Right hindlimb (tissue), 1 donor: ENCODE results near the gene ZNF92.
"Not testable (repeated sequence)": the region's sequence is repeated elsewhere in the genome, so short reads cannot be mapped to it uniquely, and the experiment has no call there.

Experiments used
- DNase-seq: peaks from one replicate; pipeline ENCODE4 v3.0.0-alpha.2; 2018

Gene ZNF92

DNA sequence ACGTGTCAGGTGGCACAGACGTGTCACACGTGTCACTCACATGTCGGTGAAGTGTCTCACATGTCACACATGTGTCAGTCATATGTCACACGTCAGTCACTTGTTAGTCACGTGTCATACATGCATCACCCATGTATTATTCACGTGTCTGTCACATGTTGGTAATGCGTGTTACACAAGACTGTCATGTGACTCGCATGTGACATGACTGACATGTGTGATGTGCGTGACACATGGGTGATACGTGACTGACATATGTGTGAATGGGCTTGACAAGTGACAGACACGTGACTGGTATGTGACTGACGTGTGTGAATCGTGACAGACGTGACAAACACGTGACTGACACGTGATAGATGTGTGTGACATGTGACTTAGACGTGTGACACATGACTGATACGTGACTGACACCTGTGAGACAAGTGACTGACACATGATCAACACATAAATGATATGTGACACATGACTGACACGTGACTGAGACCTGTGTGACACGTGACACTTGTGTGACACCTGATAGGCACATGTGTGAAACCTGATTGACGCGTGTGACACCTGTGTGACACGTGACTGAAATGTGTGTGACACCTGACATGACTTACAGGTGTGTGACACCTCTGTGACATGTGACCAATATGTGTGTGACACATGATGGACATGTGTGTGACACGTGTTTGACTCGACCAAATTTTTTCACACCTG lies 56.1 kb downstream of the ZNF92 start:
- no peak for DNase-seq

DNA sequence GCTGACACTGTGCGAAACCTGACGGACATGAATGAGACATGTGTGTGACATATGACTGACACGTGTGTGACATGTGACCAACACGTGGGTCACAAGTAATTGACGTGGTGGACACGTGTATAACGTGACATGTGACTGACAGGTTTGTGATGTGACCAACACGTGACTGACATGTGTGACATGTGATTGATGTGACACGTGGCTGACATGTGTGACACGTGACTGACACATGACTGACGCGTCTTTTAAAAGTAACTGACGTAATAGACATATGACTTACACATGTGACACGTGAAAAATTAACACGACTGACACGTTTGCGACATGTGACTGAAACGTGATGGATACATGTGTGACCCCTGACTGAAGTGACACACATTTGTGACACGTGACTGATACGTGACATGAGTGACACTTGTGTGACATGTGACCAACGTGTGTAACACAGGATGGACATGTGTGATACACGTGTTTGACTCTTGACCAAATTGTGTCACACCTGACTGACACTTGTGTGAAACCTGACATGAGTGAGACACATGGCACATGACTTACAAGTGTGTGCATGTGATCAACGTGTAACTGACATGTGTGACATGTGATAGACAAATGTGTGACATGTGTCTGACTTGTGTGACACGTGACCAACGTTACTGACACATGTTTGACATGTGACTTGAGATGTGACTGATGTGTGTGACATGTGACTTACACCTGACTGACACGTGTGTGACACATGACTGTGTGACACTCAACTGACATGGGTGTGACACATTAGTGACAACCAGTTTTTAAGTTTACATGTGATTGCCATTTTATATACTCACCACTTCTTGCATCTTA lies 56.9 kb downstream of the ZNF92 start:
- DNase-seq, result no peak

DNA sequence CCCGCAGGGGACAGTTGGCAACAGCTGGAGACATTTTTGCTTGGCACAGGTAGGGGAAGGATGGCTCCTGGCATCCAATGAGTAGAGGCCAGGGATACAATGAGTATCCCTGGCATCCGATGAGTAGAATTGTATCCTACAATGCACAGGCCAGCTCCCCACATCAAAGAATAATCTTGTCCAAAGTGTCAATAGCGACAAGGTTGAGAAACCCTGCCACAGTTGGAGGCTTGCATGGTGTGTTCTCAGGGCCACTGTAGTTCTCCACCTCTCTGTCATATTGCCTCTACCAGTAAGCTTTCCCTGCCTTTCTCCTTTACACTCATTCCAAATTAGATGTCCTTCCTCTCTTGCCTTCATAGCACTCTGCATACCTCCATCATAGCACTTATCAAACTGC lies 60.7 kb downstream of the ZNF92 start:
- no peak for DNase-seq

DNA sequence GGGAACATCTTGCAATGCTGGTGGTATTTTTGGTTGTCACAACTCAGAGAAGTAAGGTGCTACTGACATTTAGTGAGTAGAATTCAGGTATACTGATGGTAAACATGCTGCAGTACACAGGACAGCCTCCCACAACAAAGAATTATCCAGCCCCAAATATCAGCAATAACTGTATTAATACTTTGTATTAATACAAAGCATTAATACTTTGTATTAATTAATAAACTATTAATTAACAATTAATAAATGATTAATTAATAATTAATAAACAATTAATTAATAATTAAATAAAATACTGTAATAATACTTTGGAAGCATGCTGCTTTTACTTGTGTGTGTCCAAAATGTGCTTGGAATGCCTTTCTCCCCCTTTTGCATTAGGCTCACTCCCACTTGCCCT lies 62.5 kb downstream of the ZNF92 start:
- DNase-seq, result no peak

DNA sequence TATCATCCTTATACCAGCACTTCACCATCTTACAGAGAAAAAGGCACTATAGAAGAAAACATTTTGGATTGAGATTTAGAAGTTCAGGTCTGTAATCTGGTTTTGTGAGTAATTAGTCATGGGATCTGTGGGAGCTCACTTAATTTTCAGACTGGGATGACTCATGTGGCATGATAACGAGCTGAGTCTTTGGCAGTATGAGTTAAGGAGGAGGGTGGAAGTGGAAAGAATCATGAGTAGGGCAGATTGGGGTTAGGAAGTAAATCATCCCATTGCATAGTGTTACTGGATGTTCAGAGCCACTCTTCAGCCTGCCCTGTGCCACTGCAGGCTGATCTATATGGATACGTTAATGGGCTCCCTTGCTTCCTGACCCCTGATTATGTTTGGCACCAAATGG lies 64.9 kb downstream of the ZNF92 start:
- no peak for DNase-seq

DNA sequence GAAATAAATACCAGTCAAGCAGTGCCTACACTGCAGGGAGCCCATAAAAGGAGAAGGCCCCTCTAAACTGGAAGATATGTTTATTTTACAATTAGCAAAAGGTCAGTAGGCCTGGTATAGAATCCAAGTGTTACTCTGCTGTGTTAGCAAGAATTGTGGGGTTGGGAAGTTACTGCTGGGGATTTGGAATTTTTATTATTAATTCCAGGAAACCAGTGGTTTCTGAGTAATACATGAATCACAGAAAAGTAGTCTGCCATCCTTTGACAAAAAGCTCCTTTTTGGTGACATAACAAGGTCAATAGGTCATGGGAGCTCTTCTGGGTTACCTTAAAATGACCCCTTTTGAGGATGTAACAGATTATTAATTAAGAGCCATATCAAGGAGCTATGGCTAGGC lies 67.4 kb downstream of the ZNF92 start:
- DNase-seq, result no peak

DNA sequence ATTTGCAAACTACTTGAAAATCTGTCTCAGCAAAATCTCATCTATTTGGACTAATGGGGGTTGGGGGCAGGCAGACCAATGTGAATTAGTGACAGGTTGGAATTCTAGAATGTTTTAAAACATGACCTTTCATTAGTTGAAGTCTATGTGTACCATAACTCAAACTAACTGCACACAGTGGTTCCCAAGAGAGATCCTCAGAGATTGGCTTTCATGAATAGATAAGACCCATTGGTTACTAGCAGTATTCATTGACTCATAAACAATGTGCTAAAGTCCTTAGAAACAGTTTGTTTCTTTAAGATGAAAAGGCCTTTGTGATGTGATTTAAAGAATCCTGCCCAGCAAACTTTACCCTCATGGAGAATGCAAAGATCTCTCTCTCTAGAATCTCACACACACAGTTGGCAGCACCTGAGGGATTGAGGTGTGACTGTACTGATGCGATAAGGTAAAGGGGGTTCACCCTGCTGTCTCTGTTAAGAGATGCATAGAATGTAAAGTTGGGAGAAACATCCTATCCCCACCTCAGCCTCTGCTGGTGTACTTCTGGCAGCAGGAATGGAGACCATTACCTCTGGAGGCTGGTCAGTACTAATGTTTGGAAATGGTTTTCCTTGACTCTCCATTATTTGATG lies 70.7 kb downstream of the ZNF92 start:
- DNase-seq, result no peak

DNA sequence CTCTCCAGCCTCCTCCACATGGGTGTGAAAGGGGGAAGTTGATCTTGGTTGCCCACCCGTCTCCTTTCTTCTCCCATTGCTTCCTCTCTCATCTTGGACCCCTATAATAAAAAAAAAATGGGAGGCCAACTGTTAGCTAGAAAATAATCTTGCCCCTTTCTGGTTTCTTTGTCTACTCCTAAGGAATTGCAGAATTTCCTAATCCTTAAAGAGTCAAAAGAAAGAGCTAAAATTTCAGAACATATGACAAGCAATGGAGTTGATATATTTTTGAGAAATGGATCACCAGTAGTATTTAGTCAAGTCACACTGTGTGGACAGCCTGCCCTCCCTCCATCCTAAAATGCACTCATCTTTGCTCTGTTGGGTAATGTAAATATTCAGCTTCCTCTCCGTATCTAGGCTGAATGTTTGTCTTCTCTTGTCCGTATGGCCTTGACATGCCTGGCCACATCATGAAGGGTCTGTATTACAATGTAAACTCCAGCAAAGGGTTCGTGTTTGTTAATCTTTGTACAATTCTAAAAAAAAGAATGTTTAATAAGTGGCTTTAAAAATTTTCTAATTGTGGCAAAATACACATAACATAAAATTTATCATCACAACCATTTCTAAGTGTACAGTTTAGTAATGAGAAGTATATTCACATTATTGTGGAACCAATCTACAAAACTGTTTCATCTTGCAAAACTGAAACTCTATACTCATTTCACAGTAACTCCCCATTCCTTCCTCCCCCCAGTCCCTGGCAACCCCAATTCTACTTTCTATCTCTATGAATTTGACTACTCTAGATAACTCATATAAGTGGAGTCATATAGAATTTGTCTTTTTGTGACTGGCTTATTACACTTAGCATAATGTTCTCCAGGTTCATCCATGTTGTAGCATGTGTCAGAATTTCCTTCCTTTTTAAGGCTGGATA lies 71.5 kb downstream of the ZNF92 start:
- DNase-seq, result no peak

DNA sequence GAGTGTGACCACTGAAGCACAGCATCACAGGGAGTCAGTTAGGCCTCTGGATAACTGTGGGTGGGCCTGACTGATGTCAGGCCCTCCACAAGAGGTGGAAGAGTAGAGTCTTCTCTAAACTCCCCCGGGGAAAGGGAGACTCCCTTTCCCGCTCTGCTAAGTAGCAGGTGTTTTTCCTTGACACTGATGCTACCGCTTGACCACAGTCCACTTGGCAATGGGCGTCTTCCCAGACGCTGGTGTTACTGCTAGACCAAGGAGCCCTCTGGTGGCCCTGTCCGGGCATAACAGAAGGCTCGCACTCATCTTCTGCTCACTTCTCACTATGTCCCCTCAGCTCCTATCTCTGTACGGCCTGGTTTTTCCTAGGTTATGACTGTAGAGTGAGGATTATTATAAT lies 73.4 kb downstream of the ZNF92 start:
- DNase-seq, result not testable (repeated sequence)

DNA sequence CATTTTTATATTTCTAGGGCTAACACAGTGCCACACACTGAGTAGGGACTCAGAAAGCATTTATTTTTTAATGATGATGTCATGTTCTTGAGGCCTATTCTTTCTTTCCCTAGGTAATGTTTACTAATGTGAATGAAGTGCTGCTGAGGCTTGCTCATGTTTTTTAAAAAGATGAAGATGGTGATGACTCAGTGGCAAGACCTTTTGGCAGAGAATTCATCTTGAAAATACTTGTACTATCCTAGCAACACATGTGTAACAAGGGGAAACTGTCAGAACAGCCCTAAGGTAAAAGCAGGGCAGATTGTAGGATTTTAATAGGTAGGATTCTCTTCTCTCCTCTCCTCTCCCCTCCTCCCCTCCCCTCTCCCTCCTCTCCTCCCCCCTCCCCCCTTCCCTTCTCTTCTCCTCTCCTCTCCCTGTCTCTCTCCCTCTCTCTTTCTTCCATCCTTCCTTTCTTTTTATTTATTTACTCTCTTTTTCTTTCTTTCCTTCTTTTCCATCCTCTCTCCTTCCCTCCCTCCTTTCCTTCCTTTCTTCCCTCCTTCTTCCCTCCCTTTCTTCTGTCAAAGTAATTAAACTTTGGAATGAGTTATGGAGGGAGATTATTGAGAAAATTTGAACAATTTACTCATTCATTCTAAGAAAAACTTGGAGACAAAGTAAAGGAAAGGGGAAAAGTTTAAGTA lies 75.3 kb downstream of the ZNF92 start:
- no peak for DNase-seq

DNA sequence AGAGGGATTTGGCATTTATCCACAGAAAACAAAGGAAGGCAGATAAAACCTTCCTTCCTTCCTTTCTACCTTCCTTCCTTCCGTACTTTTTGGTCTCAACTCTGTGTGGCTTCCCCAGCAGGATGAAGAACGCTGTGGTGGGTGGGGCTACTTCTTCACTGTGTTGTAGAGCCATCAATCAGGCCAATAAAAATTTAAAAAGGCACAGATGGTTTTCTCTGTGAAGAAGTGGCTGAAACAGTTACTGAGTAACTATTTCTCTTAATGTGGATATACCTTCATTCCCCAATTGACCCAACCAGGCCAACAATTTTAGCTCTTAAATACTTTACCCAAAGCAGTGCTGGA lies 75.8 kb downstream of the ZNF92 start:
- no peak for DNase-seq
